ENCODE data around the gene MUC21.
A peak's percentile ranks its signal among the peaks of the same experiment; 100 is the strongest.

The MUC21 gene

DNA sequence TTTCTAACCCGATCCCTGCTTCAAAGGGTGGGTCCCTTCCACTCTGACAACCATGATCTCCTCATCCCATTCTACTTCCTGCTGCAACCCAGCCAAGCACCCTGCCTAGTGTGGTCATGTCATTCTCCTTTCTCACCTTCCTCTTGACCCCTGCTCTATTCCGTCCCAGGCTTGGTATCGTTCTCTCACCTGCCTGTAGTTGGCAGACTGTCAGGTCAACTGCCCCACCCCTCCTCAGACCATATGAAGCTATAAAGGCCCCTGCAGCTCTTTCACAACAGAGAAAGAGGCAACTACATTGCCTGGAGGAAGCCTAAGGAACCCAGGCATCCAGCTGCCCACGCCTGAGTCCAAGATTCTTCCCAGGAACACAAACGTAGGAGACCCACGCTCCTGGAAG lies at the start of gene MUC21:
MUC21 (plus strand) TSS at position 280 of the 400 bp plus-strand sequence. CDS start 241 bp downstream, outside the sequence.
- no peak for DNase-seq (ENCODE audit: low spot score)

DNA sequence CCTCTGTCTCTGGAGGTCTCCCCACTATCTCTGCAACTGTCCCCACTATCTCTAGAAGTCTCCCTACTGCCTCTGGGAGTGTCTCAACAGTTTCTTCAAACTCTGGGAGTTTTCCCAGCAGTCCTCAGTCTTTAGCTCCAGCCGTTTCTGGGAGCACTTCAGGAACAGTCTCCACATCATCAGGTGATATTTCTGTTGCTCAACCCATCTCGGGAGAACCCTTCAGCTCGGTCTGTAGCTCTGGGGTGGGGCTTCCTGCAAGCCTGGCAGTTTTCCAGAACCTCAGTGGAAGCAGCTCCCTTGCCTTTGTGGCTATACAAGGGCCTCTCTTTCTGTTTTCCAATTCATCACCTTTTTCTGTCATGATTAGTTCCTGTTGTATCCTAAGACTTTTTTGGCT lies 48.5 kb upstream of the MUC21 start:
- DNase-seq (ENCODE audit: low spot score), result no peak

DNA sequence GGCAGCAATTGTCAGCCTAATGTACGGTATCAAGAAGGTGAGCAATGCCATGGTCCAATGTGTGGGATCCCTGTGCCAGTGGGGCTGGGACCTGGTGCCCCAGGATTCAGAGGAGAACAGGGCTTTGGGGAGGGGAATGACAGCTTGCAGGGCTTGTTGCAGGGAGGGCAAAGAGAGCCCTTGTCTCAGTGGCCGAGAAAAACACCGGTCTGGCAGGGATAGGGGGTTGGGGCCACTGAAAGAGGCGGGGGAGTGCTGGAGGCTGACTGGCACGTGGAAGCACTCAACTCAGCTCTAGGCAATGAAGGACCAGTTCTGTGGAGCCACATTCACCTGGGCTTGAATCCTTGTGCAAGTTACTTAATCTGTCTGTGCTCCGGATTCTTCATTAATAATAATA lies 46.3 kb upstream of the MUC21 start:
- DNase-seq (ENCODE audit: low spot score), result no peak

DNA sequence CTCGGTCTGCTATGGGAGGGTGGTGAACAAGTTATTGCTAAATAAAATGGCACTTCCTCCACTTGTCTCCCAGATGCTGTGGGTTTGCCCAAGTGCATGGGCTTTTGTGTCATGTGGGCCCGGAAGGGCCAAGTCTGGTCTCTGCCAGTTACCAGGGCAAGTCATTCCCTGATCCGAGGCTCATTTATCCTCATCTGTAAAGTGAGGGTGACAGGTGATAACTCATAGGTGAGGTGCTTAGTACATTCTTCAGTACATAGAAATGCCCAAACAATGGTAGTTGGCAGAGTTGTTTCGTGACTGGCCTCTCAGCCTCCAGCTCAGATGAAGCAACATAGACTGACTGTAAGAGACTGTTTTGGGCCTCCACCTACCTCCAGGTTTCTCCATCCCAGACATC lies 44.8 kb upstream of the MUC21 start:
- no peak for DNase-seq (ENCODE audit: low spot score)

DNA sequence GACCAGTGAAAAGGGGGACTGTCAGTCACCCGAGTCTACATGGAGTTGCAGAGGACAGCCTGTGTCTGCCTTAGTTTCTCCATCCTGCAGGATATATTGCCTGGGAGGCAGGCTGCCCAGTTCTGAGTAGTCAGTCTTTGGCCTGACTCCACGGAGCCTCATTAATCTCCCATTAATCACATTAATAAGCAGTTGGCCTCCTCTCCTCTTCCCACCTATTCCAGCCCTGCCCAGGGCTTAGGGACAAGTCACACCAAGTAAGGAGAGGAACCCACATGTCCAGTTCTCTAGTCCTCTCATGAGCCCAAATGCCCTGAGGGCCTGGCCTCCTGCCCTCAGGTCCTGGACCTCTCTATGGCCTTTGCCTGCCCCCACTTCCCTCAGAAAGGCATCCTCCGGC lies 44.0 kb upstream of the MUC21 start:
- peak; percentile 25 for DNase-seq (ENCODE audit: low spot score)

DNA sequence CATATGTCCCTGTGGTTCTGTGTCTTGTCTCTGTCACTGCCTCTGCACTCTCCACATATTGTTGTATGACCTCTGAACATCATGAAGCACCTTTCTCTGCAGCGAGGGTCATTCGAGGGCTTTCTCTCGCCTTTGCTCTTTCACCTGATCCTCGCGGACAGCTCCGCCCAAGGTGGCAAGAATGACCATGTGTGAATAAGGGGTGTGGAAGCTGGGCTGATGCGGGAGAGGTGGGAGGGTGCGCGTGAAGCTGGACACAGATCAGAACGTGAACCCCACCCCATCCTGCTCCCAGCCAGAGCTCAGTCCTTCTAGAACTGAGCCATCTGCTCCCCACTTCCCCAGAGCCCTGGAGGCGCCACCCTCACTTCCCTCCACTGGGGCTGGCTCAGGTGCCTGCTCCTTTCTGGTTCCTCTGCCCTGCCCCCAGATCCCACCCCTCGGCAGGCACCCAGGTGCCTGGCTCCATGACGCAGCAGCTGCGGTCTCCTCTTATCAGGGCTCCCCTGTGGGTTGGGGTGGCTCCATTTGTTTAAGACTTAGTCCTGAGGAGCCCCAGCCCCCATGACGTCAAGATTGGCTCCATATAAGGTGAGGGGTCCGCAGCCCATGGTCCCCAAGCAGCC lies 43.0 kb upstream of the MUC21 start, which contains the start of gene MUCL3:
MUCL3 (plus strand) TSS at position 613 of the 626 bp plus-strand sequence. CDS start 27 bp downstream, outside the sequence.
- no peak for DNase-seq (ENCODE audit: low spot score)

DNA sequence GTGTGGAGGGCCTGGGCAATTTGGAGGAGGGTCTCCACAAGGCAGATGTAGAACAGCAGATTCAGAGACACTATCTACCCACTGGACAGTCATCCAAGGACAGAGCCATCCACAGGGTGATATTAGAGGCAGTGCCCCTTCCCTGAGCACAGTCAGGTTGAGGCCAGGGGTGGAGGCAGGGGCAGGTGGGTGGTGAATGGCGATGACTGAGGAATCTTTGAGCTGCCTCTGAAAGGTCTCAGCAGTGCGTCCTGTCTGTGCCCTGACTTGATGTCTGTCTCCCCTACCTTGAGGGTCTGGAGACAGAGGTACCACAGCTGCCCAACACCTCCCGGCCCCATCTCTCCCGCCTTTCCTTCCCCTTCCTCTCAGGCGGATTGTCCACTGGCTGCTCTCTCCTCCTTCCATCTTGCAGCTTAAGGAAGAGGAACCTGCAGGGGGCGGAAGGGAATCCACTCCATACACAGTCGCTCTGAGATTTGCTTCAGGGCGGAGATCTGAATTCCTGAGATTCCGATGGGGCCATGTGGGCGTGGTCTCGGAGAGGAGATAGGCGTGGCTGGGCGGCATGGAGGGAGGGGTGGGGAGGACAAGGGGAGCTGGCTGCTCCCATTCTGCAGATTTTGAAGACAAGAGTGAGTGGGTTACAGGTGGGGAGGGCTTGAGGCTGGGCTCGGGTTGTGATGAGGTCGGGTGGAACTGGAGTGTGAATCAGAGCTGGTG lies 41.0 kb upstream of the MUC21 start:
- peak; percentile 95 for DNase-seq (ENCODE audit: low spot score)

DNA sequence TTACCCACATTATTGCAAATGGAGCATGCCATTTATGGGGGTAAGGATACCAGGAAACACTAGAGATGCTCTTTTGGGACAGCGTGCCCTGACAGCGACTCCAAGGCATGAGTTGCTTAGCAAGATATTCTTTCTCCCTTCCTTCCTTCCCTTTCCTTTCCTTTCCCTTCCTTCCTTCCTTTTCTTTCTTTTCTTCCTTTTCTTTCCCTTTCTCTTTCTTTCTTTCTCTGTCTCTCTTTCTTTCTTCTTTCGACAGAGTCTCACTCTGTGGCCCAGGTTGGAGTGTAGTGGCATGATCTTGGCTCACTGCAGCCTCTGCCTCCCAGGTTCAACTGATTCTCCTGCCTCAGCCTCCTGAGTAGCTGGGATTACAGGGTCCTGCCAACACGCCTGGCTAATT lies 39.5 kb upstream of the MUC21 start:
- no peak for DNase-seq (ENCODE audit: low spot score)

DNA sequence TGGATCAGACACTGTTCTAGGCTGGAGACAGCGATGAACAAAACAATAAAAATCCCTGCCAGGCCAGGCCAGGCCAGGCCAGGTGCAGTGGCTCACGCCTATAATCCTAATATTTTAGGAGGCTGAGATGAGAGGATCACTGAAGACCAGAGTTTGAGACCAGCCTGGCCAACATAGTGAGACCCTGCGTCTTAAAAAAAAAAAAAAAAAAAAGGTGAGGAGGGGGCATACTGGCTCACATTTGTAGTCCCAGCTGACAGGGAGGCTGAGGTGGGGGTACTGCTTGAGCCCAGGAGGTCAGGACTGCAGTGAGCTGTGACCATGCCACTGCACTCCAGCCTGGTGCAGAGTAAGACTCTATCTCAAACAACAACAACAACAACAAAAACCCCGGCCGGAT lies 38.2 kb upstream of the MUC21 start:
- no peak for DNase-seq (ENCODE audit: low spot score)

DNA sequence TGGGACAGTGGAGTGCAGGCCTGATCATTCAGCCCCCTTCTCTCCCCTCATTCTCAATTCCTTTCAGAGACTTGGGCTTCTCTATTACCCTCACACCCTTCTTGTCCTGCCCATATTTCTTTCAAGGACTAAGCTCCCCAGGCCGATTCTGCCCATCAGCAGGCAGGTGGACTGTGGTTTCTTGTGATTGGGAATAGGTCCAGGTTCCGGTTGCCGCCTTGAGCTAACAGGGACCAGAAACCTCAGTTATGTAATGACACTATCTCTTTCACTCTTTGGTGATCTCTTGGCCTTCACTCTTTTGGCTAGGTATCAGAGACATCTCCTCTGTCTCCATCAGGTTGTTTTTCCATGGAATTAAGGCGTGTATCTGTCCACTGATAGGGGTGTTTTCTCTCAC lies 36.3 kb upstream of the MUC21 start:
- no peak for DNase-seq (ENCODE audit: low spot score)

DNA sequence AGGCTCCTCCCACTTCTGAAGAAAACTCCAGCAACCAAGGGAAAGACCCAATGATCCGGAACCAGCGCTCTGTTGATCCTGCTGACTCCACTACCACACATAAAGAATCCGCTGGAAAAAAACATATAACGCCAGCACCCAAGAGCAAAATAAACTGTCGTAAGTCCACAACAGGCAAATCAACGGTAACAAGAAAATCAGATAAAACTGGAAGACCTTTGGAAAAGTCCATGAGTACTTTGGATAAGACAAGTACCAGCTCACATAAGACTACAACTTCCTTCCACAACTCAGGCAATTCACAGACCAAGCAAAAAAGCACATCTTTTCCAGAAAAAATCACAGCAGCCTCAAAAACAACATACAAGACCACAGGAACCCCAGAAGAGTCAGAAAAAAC lies 34.7 kb upstream of the MUC21 start:
- no peak for DNase-seq (ENCODE audit: low spot score)

DNA sequence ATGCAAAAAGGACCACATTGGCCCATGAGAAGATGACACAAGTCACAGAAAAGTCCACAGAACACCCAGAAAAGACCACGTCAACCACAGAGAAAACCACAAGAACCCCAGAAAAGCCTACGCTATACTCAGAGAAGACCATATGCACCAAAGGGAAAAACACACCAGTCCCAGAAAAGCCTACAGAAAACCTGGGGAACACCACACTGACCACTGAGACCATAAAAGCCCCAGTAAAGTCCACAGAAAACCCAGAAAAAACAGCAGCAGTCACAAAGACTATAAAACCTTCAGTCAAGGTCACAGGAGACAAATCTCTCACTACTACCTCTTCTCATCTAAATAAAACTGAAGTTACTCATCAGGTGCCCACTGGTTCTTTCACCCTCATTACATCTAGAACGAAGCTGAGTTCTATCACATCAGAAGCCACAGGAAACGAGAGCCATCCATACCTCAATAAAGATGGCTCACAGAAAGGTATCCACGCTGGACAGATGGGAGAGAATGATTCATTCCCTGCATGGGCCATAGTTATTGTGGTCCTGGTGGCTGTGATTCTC lies 31.5 kb upstream of the MUC21 start:
- DNase-seq (ENCODE audit: low spot score), result no peak

DNA sequence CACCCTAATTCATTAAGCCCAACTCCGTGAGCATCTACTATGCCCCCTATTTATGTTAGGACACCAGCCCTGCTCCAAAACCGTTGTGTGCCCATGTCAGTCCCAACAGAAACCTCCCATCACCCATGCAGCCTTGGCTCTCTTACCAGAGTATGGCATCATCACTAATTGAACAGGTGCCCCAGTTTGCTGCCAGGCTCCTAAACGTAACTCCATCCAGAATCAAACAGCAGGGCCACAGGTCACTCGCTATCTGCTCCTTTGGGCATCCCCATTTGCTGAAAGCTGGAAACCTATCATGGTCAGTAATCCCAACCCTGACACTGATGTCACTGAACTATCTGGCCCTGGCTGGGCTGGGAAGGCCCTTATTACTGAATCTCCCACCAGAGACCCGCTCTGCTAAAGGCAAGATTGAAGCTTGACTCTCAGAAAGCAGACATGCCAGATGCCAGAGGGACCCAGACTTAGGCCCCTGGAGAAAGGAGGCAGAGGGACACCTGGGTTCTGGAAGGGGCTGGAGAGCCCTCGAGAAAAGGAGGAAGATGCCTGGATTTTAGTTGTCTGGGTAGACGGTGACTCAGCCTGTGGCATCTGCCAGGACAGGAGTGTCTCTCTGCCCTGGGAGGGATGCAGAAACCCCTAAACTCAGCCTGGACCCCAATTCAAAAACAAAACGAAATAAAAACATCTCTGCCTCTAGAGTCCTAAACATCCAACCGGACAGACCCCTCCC lies 28.7 kb upstream of the MUC21 start:
- no peak for DNase-seq (ENCODE audit: low spot score)

DNA sequence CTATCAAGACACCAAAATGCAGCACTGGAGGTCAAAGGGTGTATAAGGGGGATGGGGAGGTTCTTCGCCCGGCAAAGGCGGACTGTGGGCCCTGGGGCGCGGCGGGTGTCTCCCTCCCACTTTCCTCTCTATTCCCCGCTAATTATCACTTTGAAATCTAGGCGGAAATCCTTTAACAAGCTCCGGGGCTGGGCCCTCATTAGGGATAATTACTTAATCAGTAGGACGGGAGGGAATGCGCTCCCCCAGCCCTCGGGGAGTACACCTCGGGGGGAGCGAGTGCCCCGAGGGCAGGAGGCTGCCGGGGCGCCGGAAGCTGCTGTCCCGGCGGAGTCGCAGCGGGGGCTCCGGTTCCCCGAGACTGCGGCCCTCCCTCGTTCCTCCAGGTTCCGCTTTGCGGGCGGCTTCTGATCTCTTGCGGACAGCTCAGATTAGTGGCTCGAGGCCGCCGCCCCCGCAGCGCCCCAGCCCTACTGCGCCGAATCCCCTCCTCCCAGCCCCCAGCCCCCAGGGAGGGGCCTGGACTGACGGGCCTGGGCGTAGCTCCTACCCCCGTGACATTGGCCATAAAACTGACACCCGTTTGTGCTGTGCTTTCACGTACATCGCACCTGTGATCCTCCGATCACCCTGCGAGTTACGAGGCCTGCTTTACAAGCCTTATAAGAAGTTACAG lies 28.0 kb upstream of the MUC21 start:
- peak; percentile 72 for DNase-seq (ENCODE audit: low spot score)

DNA sequence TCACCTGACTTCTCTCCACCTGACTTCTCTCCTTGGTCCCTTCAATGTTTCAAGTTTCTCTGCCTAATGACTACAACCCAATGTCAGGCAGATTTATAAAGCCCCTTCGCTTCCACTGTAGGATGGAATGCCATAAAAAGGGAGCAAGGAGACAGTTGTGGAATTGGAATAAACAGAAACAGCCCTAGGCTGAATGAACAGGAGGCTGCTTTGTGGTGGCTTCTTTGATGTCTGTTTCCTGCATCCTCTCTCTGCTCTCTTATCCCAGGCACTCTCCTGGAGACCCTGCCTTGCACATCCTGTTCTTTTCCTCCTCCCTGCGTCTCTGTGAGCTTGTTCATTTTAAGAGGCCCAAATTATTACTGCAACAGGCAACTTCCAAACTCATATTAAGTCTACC lies 25.8 kb upstream of the MUC21 start:
- no peak for DNase-seq (ENCODE audit: low spot score)

DNA sequence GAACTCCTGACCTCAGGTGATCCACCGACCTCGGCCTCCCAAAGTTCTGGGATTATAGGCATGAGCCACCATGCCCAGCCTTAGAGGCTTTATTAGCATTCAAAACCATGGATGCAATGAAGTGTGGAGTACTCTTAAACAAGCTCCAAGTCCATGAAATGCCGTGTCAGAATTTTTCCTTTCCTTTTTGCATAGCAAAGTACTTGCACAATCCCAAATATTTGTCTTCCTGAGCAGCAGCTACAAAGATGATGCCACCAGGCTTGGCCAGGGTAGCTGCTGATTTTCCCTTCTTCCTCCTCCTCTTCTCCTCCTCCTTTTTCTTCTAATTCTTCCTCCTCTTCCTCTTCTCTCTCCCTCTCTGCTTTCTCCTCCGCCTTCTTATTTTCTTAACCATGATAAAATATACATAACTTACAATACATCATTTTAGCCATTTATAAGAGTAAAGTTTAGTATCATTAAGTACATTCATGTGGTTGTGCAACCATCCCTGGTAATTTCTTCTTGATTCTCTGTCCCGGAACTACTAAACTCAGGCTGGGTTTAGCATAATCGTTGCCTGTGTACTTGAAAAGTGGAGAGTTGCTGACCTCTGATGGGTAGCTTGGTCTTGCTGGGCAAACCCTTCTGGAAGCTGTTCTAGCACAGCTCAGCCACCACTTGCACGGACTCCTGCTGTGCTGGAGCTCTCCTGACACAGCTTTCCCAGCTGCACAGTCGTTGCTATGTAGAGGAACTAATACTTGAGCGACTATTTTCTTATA lies 22.4 kb upstream of the MUC21 start:
- peak; percentile 62 for DNase-seq (ENCODE audit: low spot score)

DNA sequence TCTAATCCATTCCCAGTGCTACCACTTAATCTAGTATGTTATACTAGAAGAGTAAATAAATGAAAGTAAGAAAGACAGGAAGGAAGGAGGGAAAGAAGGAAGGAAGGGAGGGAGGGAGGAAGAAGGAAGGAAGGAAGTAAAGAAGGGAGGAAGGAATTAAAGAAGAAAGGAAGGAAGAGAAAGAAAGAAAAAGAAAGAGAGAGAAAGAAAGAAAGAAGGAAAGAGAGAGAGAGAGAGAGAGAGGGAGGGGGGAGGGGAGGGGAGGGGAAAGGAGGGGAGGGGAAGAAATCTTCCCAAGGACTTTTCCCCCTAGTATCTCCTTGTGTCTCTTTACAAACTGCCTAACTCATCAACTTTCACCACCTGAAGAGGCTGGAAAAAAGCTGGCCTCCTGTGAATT lies 20.8 kb upstream of the MUC21 start:
- no peak for DNase-seq (ENCODE audit: low spot score)

DNA sequence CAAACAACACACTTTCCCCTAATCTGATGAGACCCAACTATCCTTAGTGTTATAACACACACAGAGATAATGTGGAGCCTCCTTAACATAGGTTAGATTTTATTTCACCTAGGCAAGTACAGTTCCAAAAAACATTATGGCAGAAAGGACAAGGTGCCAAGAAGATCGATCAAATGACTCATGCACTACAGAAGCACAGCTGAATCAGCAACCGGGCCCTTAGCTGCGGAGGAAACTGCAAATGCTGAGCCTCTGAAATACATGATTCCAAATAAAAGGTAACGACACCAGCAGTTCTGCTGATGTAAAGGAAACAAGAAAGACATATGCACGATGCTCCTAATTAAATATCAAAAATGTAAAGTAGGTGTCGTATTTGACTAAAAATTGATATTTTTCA lies 19.9 kb upstream of the MUC21 start:
- no peak for DNase-seq (ENCODE audit: low spot score)

DNA sequence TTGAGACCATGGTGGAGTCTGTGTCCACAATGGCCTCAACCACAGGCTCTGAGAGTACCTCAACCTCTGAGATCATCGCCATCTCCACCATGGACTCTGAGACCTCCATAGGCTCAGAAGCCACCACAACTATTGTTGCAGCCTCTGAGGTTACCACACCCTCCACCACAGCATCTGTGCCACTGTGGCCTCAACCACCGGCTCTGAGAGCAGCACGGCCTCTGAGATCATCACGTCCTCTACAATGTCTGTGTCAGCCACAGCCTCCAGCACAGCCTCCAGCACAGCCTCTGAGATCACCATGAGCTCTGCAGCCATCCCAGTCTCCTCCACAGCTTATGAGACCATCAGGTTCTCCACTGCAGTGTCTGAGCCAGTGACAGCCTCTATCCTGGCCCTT lies 19.4 kb upstream of the MUC21 start:
- no peak for DNase-seq (ENCODE audit: low spot score)

DNA sequence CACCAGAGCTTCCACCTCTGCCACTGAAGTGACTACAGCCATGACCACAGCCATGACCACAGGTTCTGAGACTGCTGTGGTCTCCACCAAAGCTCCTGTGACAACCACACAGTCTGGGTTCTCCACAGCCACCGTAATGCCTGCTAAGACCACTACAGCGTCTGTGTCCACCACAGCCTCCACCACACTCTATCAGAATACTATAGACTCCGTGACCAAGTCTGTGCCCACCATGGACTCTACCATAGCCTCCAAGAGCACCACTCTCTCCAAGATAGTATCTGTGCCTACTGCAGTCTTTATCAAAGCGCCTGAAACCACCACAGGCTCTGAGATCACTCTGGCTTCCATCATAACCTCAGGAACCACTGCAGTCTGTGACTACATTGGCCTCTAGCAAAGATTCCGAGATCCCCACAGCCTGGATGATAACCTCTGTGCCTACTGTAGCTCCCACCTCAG lies 18.3 kb upstream of the MUC21 start:
- DNase-seq (ENCODE audit: low spot score), result no peak

DNA sequence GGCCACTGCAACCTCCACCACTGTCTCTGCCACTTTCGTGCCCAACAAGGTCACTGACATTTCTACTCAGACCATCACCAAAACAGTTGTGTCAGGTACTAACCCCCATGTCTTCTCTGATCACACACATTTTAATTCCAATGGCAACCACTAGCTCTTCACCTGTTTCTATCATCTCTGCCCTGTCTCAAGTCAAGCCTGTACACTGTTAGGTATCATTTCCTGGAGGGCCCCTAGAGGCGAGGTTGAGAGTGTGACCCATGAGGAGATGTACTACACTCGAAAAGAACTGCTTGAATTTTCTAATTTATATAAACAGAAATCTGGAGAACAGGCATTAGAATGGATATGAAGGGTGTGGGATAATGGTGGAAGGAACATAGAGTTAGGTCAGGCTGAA lies 17.4 kb upstream of the MUC21 start:
- DNase-seq (ENCODE audit: low spot score), result no peak
